OCI-LY1 (cell line): Measurements from ENCODE around the gene DDR1.

Experiments used
- H2AFZ ChIP-seq: fragments of 200-600 bp; sonication (generic), shearing (Covaris generic); 2 replicates; pipeline ENCODE4 v1.6.0; 2014; ENCODE audit warnings: antibody characterized with exemption, mild to moderate bottlenecking, low read length
- H3F3A ChIP-seq: fragments of 200-600 bp; sonication (generic), shearing (Covaris generic); 2 replicates; pipeline ENCODE4 v1.6.0; 2014; ENCODE audit warnings: mild to moderate bottlenecking, antibody characterized with exemption, low read length, moderate library complexity; ENCODE audit not compliant: insufficient read depth
- H3K27ac ChIP-seq: fragments of 200-600 bp; sonication (generic); 2 replicates; pipeline ENCODE4 v1.5.1; 2014; ENCODE audit warnings: low read length, mixed run types, mild to moderate bottlenecking, low read depth; ENCODE audit not compliant: poor library complexity, severe bottlenecking
- H3K27me3 ChIP-seq: fragments of 200-600 bp; sonication (generic); 2 replicates; pipeline ENCODE4 v1.6.0; 2014; ENCODE audit warnings: antibody characterized with exemption, mild to moderate bottlenecking, low read length, moderate library complexity; ENCODE audit not compliant: insufficient read depth
- H3K36me3 ChIP-seq: fragments of 200-600 bp; sonication (generic); 2 replicates; pipeline ENCODE4 v1.6.1; 2014; ENCODE audit warnings: mild to moderate bottlenecking, antibody characterized with exemption, low read length, moderate library complexity, mixed read lengths; ENCODE audit not compliant: insufficient read depth
- H3K4me1 ChIP-seq: fragments of 200-600 bp; sonication (generic); 2 replicates; pipeline ENCODE4 v1.5.1; 2014; ENCODE audit warnings: mild to moderate bottlenecking, low read length, moderate library complexity; ENCODE audit not compliant: insufficient read depth, severe bottlenecking
- H3K4me2 ChIP-seq: fragments of 200-600 bp; sonication (generic), shearing (Covaris generic); 2 replicates; pipeline ENCODE4 v1.6.1; 2014; ENCODE audit warnings: low read length
- H3K4me3 ChIP-seq: fragments of 200-600 bp; sonication (generic); 2 replicates; pipeline ENCODE4 v1.5.1; 2014; ENCODE audit warnings: low read length, low read depth, mild to moderate bottlenecking, mixed read lengths; ENCODE audit not compliant: poor library complexity, severe bottlenecking
- H3K79me2 ChIP-seq: fragments of 200-600 bp; shearing (Covaris generic); 2 replicates; pipeline ENCODE4 v1.6.1; 2016; ENCODE audit warnings: mixed run types, low read length, mixed read lengths; ENCODE audit not compliant: insufficient read depth
- H3K9ac ChIP-seq: fragments of 200-600 bp; sonication (generic), shearing (Covaris generic); 2 replicates; pipeline ENCODE4 v1.6.1; 2014; ENCODE audit warnings: mild to moderate bottlenecking, low read length, mixed read lengths
- H3K9me2 ChIP-seq: fragments of 200-600 bp; sonication (generic), shearing (Covaris generic); 2 replicates; pipeline ENCODE4 v1.6.1; 2014; ENCODE audit warnings: low read depth, mild to moderate bottlenecking, low read length, mixed read lengths
- H3K9me3 ChIP-seq: fragments of 200-600 bp; shearing (Covaris generic); 2 replicates; pipeline ENCODE4 v1.6.1; 2014; ENCODE audit warnings: low read length, mixed read lengths
- H4K20me1 ChIP-seq: fragments of 200-600 bp; sonication (generic), shearing (Covaris generic); 2 replicates; pipeline ENCODE4 v1.6.0; 2016; ENCODE audit warnings: mild to moderate bottlenecking, low read length; ENCODE audit not compliant: insufficient read depth
- EZH2 ChIP-seq: fragments of 200-600 bp; sonication (generic), shearing (Covaris generic); IDR thresholded peaks from 2 replicates; pipeline ENCODE4 v1.8.0; 2017; ENCODE audit warnings: borderline replicate concordance, mixed run types, mild to moderate bottlenecking, antibody characterized with exemption, low read length, moderate library complexity, mixed read lengths
- TF ChIP-seq, protein P1 (sequence below): fragments of 200-600 bp; sonication (generic), shearing (Covaris generic); IDR thresholded peaks from 2 replicates; pipeline ENCODE4 v1.5.1; 2017; ENCODE audit warnings: mild to moderate bottlenecking, antibody characterized with exemption, low read length, moderate library complexity, mixed read lengths

DDR1 gene

DNA sequence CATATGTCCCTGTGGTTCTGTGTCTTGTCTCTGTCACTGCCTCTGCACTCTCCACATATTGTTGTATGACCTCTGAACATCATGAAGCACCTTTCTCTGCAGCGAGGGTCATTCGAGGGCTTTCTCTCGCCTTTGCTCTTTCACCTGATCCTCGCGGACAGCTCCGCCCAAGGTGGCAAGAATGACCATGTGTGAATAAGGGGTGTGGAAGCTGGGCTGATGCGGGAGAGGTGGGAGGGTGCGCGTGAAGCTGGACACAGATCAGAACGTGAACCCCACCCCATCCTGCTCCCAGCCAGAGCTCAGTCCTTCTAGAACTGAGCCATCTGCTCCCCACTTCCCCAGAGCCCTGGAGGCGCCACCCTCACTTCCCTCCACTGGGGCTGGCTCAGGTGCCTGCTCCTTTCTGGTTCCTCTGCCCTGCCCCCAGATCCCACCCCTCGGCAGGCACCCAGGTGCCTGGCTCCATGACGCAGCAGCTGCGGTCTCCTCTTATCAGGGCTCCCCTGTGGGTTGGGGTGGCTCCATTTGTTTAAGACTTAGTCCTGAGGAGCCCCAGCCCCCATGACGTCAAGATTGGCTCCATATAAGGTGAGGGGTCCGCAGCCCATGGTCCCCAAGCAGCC lies 56.2 kb downstream of the DDR1 start, which contains the start of gene MUCL3:
Gene MUCL3 (plus strand): TSS at position 613 of the 626 bp plus-strand sequence. CDS start 27 bp downstream, outside the sequence.
- no peak for TF ChIP-seq EZH2
- TF ChIP-seq, protein P1, sequence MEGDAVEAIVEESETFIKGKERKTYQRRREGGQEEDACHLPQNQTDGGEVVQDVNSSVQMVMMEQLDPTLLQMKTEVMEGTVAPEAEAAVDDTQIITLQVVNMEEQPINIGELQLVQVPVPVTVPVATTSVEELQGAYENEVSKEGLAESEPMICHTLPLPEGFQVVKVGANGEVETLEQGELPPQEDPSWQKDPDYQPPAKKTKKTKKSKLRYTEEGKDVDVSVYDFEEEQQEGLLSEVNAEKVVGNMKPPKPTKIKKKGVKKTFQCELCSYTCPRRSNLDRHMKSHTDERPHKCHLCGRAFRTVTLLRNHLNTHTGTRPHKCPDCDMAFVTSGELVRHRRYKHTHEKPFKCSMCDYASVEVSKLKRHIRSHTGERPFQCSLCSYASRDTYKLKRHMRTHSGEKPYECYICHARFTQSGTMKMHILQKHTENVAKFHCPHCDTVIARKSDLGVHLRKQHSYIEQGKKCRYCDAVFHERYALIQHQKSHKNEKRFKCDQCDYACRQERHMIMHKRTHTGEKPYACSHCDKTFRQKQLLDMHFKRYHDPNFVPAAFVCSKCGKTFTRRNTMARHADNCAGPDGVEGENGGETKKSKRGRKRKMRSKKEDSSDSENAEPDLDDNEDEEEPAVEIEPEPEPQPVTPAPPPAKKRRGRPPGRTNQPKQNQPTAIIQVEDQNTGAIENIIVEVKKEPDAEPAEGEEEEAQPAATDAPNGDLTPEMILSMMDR: no peak
- Histone ChIP-seq H3K79me2 (no peaks in the 10 kb centered on the region), H3K9me2 (no peaks in the 10 kb centered on the region), H3K27me3 (0 out of 2 replicates have a peak, but pooled peaks cover 5% of the 10 kb centered on the region), H4K20me1 (no peaks in the 10 kb centered on the region), H3K36me3 (no peaks in the 10 kb centered on the region), H2AFZ (no peak within 1 kb of the TSS), H3K9me3 (no peaks in the 10 kb centered on the region), H3K4me1 (no peaks in the 10 kb centered on the region), H3K9ac (no peak within 1 kb of the TSS), H3K27ac (no peak within 1 kb of the TSS), H3F3A (no peaks in the 10 kb centered on the region), H3K4me2 (no peak within 1 kb of the TSS), H3K4me3 (no peak within 1 kb of the TSS)

DNA sequence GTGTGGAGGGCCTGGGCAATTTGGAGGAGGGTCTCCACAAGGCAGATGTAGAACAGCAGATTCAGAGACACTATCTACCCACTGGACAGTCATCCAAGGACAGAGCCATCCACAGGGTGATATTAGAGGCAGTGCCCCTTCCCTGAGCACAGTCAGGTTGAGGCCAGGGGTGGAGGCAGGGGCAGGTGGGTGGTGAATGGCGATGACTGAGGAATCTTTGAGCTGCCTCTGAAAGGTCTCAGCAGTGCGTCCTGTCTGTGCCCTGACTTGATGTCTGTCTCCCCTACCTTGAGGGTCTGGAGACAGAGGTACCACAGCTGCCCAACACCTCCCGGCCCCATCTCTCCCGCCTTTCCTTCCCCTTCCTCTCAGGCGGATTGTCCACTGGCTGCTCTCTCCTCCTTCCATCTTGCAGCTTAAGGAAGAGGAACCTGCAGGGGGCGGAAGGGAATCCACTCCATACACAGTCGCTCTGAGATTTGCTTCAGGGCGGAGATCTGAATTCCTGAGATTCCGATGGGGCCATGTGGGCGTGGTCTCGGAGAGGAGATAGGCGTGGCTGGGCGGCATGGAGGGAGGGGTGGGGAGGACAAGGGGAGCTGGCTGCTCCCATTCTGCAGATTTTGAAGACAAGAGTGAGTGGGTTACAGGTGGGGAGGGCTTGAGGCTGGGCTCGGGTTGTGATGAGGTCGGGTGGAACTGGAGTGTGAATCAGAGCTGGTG lies 58.2 kb downstream of the DDR1 start:
- Histone ChIP-seq H3K36me3 (no peaks in the 10 kb centered on the region), H3K9me3 (no peaks in the 10 kb centered on the region), H3K79me2 (no peaks in the 10 kb centered on the region), H3F3A (no peaks in the 10 kb centered on the region), H3K27ac (no peak overlapping the region), H3K4me3 (no peak overlapping the region), H3K4me2 (no peak overlapping the region), H3K9me2 (no peaks in the 10 kb centered on the region), H4K20me1 (no peaks in the 10 kb centered on the region), H3K27me3 (0 out of 2 replicates have a peak, but pooled peaks cover 5% of the 10 kb centered on the region), H2AFZ (no peak overlapping the region), H3K4me1 (no peaks in the 10 kb centered on the region), H3K9ac (no peak overlapping the region)
- TF ChIP-seq, protein P1: no peak
- no peak for TF ChIP-seq EZH2

DNA sequence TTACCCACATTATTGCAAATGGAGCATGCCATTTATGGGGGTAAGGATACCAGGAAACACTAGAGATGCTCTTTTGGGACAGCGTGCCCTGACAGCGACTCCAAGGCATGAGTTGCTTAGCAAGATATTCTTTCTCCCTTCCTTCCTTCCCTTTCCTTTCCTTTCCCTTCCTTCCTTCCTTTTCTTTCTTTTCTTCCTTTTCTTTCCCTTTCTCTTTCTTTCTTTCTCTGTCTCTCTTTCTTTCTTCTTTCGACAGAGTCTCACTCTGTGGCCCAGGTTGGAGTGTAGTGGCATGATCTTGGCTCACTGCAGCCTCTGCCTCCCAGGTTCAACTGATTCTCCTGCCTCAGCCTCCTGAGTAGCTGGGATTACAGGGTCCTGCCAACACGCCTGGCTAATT lies 59.7 kb downstream of the DDR1 start:
- Histone ChIP-seq H3K9me2 (no peaks in the 10 kb centered on the region), H2AFZ (no peak overlapping the region), H3K36me3 (no peaks in the 10 kb centered on the region), H3K9ac (no peak overlapping the region), H3K79me2 (no peaks in the 10 kb centered on the region), H3K4me1 (no peaks in the 10 kb centered on the region), H3F3A (no peaks in the 10 kb centered on the region), H3K9me3 (no peaks in the 10 kb centered on the region), H3K27ac (no peak overlapping the region), H3K4me3 (no peak overlapping the region), H3K27me3 (0 out of 2 replicates have a peak, but pooled peaks cover 5% of the 10 kb centered on the region), H3K4me2 (no peak overlapping the region), H4K20me1 (no peaks in the 10 kb centered on the region)
- no peak for TF ChIP-seq EZH2
- TF ChIP-seq, protein P1: no peak
